ENCODE data around the gene POR. TPM values are rescaled to one million over a fixed set of nuclear protein-coding genes. Genes with fewer than 3 reads are reported as not detected.
"Not testable (repeated sequence)": the region's sequence is repeated elsewhere in the genome, so short reads cannot be mapped to it uniquely, and the experiment has no call there.

The POR gene
- polyA plus RNA-seq, 1 donor from 2014 or later = 61.2 TPM

DNA sequence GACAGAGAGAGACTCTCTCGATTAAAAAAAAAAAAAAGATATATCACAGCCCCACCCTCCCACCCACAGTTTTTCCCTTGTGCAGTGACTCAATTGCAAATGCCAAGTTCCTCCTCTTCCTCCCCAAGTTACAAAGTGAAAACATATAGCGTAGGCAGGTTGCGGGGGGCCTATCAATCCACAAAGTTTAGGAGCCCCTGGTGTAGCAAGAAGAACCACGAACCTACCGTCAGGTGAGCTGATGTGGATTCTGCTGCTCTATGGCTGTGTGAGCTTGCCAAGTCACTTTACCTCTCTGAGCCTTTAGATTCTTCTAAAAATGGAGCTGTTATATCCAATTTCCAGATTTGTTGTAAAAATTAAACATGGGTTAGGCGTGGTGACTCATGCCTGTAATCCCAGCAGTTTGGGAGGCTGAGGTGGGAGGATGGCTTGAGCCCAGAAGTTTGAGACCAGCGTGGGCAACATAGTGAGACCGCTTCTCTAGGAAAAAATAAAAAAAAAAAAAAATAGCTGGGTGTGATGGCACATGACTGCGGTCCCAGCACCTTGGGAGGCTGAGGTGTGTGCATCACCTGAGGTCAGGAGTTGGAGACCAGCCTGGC is 44.3 kb upstream of the POR start:
- no peaks in the 10 kb centered on the region for H3K9me3 ChIP-seq (ENCODE audit: low read length)
- no peaks in the 10 kb centered on the region for H3K27me3 ChIP-seq (ENCODE audit: insufficient read depth, low read depth, low read length)
- no peaks in the 10 kb centered on the region for H3F3A ChIP-seq (ENCODE audit: insufficient read depth, low read length, poor library complexity, severe bottlenecking)
- H3K36me3 ChIP-seq (ENCODE audit: insufficient read depth, low read length) = no peaks in the 10 kb centered on the region
- no peak overlapping the region for H3K4me2 ChIP-seq (ENCODE audit: low read length)
- no peak overlapping the region for H3K4me3 ChIP-seq (ENCODE audit: low read length)
- no peaks in the 10 kb centered on the region for H4K20me1 ChIP-seq (ENCODE audit: insufficient read depth)
- H3K79me2 ChIP-seq (replicated peaks; ENCODE audit: insufficient read depth, low read length) = no peaks in the 10 kb centered on the region
- TF ChIP-seq MXI1 (conservative IDR thresholded peaks at IDR 0.05; ENCODE audit: poor library complexity, severe bottlenecking) (no peak), RAD21 (conservative IDR thresholded peaks at IDR 0.05) (no peak), POLR2AphosphoS5 (IDR thresholded peaks at IDR 0.05) (no peak), SMC3 (conservative IDR thresholded peaks at IDR 0.05; ENCODE audit: poor library complexity) (no peak), EZH2 (IDR thresholded peaks at IDR 0.05; ENCODE audit: borderline replicate concordance, insufficient read depth, low read length, poor library complexity, severe bottlenecking) (no peak), EP300 (conservative IDR thresholded peaks at IDR 0.05; ENCODE audit: poor library complexity, severe bottlenecking) (no peak), TAF1 (IDR thresholded peaks at IDR 0.05; ENCODE audit: low read depth) (no peak)
- TF ChIP-seq, protein P1, sequence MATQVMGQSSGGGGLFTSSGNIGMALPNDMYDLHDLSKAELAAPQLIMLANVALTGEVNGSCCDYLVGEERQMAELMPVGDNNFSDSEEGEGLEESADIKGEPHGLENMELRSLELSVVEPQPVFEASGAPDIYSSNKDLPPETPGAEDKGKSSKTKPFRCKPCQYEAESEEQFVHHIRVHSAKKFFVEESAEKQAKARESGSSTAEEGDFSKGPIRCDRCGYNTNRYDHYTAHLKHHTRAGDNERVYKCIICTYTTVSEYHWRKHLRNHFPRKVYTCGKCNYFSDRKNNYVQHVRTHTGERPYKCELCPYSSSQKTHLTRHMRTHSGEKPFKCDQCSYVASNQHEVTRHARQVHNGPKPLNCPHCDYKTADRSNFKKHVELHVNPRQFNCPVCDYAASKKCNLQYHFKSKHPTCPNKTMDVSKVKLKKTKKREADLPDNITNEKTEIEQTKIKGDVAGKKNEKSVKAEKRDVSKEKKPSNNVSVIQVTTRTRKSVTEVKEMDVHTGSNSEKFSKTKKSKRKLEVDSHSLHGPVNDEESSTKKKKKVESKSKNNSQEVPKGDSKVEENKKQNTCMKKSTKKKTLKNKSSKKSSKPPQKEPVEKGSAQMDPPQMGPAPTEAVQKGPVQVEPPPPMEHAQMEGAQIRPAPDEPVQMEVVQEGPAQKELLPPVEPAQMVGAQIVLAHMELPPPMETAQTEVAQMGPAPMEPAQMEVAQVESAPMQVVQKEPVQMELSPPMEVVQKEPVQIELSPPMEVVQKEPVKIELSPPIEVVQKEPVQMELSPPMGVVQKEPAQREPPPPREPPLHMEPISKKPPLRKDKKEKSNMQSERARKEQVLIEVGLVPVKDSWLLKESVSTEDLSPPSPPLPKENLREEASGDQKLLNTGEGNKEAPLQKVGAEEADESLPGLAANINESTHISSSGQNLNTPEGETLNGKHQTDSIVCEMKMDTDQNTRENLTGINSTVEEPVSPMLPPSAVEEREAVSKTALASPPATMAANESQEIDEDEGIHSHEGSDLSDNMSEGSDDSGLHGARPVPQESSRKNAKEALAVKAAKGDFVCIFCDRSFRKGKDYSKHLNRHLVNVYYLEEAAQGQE (IDR thresholded peaks at IDR 0.05; ENCODE audit: borderline replicate concordance) = no peak
- TF ChIP-seq, protein P2, sequence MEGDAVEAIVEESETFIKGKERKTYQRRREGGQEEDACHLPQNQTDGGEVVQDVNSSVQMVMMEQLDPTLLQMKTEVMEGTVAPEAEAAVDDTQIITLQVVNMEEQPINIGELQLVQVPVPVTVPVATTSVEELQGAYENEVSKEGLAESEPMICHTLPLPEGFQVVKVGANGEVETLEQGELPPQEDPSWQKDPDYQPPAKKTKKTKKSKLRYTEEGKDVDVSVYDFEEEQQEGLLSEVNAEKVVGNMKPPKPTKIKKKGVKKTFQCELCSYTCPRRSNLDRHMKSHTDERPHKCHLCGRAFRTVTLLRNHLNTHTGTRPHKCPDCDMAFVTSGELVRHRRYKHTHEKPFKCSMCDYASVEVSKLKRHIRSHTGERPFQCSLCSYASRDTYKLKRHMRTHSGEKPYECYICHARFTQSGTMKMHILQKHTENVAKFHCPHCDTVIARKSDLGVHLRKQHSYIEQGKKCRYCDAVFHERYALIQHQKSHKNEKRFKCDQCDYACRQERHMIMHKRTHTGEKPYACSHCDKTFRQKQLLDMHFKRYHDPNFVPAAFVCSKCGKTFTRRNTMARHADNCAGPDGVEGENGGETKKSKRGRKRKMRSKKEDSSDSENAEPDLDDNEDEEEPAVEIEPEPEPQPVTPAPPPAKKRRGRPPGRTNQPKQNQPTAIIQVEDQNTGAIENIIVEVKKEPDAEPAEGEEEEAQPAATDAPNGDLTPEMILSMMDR (IDR thresholded peaks at IDR 0.05; ENCODE audit: poor library complexity, severe bottlenecking) = no peak
- no peaks in the 10 kb centered on the region for H3K9me2 ChIP-seq (ENCODE audit: insufficient read depth, low read length)
- H3K27ac ChIP-seq (ENCODE audit: low read length) = no peak overlapping the region
- no peak overlapping the region for H2AFZ ChIP-seq (ENCODE audit: low read depth, low read length)
- no peak overlapping the region for H3K9ac ChIP-seq (ENCODE audit: low read length)

DNA sequence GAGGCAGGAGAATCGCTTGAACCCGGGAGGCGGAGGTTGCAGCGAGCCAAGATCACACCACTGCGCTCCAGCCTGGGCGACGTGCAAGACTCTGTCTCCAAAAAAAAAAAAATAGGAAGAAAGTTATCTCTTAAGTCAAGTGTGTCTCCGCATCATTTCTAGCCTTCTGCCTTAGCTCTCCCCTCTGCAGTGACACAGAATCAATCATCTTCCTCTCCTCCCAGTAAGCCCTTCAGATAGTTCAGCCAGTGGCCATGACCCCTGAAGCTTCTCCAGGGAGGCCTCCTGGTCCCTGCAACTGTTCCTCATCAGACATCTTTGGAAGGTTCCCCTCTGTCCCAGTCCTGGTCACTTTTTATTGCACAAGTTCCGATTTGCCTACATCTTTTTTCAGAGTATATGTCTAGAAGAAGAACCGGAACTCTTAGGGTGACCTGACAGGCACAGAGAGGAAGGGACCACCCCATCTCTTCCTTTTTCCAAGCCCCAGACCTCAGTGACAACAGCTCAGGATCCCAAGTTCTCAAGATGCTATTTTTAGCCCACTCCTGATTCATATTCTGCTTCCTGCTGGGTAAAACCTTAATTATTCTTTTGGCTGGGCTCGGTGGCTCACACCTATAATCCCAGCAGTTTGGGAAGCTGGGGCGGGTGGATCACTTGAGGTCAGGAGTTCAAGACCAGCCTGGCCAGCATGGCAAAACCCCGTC is 42.7 kb upstream of the POR start:
- no peaks in the 10 kb centered on the region for H3K36me3 ChIP-seq (ENCODE audit: insufficient read depth, low read length)
- no peak overlapping the region for H2AFZ ChIP-seq (ENCODE audit: low read depth, low read length)
- no peaks in the 10 kb centered on the region for H3K9me2 ChIP-seq (ENCODE audit: insufficient read depth, low read length)
- no peaks in the 10 kb centered on the region for H3F3A ChIP-seq (ENCODE audit: insufficient read depth, low read length, poor library complexity, severe bottlenecking)
- TF ChIP-seq TAF1 (IDR thresholded peaks at IDR 0.05; ENCODE audit: low read depth) = no peak
- no peaks in the 10 kb centered on the region for H4K20me1 ChIP-seq (ENCODE audit: insufficient read depth)
- H3K9me3 ChIP-seq (ENCODE audit: low read length) = no peaks in the 10 kb centered on the region
- H3K9ac ChIP-seq (ENCODE audit: low read length) = no peak overlapping the region
- H3K4me2 ChIP-seq (ENCODE audit: low read length) = no peak overlapping the region
- H3K27me3 ChIP-seq (ENCODE audit: insufficient read depth, low read depth, low read length) = no peaks in the 10 kb centered on the region
- no peak overlapping the region for H3K27ac ChIP-seq (ENCODE audit: low read length)
- H3K4me3 ChIP-seq (ENCODE audit: low read length) = no peak overlapping the region
- no peaks in the 10 kb centered on the region for H3K79me2 ChIP-seq (replicated peaks; ENCODE audit: insufficient read depth, low read length)

DNA sequence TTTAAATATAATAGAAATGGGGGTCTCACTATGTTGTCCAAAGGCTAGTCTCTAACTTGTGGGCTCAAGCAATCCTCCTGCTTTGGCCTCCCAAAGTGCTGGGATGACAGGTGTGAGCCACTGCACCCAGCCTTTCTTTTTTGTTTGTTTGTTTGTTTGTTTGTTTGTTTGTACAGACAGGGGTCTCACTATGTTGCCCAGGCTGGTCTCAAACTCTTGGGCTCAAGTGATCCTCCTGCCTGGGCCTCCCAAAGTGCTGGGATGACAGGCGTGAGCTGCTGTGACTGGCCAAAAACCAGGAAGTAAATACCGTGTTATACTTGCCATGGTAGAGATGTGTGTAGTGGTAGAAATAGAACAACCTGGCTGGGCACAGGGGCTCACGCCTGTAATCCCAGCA is 40.8 kb upstream of the POR start:
- not testable (repeated sequence) for H3K27me3 ChIP-seq (ENCODE audit: insufficient read depth, low read depth, low read length); H3K9me3 ChIP-seq (ENCODE audit: low read length); H3K4me2 ChIP-seq (ENCODE audit: low read length); H4K20me1 ChIP-seq (ENCODE audit: insufficient read depth); H3K9me2 ChIP-seq (ENCODE audit: insufficient read depth, low read length); H2AFZ ChIP-seq (ENCODE audit: low read depth, low read length); H3F3A ChIP-seq (ENCODE audit: insufficient read depth, low read length, poor library complexity, severe bottlenecking); H3K9ac ChIP-seq (ENCODE audit: low read length); H3K27ac ChIP-seq (ENCODE audit: low read length); H3K4me3 ChIP-seq (ENCODE audit: low read length); H3K36me3 ChIP-seq (ENCODE audit: insufficient read depth, low read length); H3K79me2 ChIP-seq (replicated peaks; ENCODE audit: insufficient read depth, low read length)

All from neural cell (in vitro differentiated cells).